HUDEP-2 (cell line): ENCODE data around the gene IPO4.
"Not testable (repeated sequence)": the region's sequence is repeated elsewhere in the genome, so short reads cannot be mapped to it uniquely, and the experiment has no call there.

Experiments
- DNase-seq, 76 experiments: peaks; one replicate each; lab custom pipeline; 2025; ENCODE audit not compliant: unreplicated experiment in 76 of 76; lab: John Stamatoyannopoulos, UW

The IPO4 gene

GRCh38 chr14:24219080-24219479, 30.5 kb upstream of the IPO4 start:
- no peak for DNase-seq

GRCh38 chr14:24216876-24217275, 28.3 kb upstream of the IPO4 start:
- not testable (repeated sequence) for DNase-seq

- DNase-seq: no peak
Observed at GRCh38 chr14:24216345-24216699, 27.7 kb upstream of the IPO4 start.

GRCh38 chr14:24215495-24216344, 27.1 kb upstream of the IPO4 start, which contains the start of gene MDP1:
TSS of gene MDP1 (minus strand) at chr14:24216066. CDS start at chr14:24215955, 111 bp downstream.
- peak in 74 of 76 experiments; percentile 8 to 81 (median 68) for DNase-seq

GRCh38 chr14:24213866-24214662, 25.4 kb upstream of the IPO4 start:
- DNase-seq: no peak

- DNase-seq: peak in 75 of 76 experiments; percentile 41 to 97 (median 94)
Observed at GRCh38 chr14:24212924-24213865, 24.6 kb upstream of the IPO4 start, which contains the start of gene CHMP4A. TSS of gene CHMP4A (minus strand) at chr14:24213488. CDS start at chr14:24213439, 49 bp downstream.

GRCh38 chr14:24211311-24211710, 22.7 kb upstream of the IPO4 start:
- DNase-seq: no peak

GRCh38 chr14:24207625-24208024, 19.0 kb upstream of the IPO4 start:
- DNase-seq: no peak

- no peak for DNase-seq
Observed at GRCh38 chr14:24207104-24207551, 18.5 kb upstream of the IPO4 start.

GRCh38 chr14:24206260-24207103, 17.9 kb upstream of the IPO4 start:
- no peak for DNase-seq

- DNase-seq: no peak
Observed at GRCh38 chr14:24204163-24205146, 15.8 kb upstream of the IPO4 start.

- DNase-seq: not testable (repeated sequence)
Observed at GRCh38 chr14:24203249-24203886, 14.8 kb upstream of the IPO4 start.

GRCh38 chr14:24202538-24202937, 13.9 kb upstream of the IPO4 start:
- DNase-seq: not testable (repeated sequence)

GRCh38 chr14:24198814-24199524, 10.4 kb upstream of the IPO4 start:
- DNase-seq: no peak

- no peak for DNase-seq
Observed at GRCh38 chr14:24197056-24197450, 8.4 kb upstream of the IPO4 start.

GRCh38 chr14:24196071-24197055, 7.7 kb upstream of the IPO4 start:
- DNase-seq: peak in 6 of 76 experiments; percentile 6 to 32 (median 12)
